DND-41 (cell line): ENCODE measurements around the gene SLC35A5.

Source experiments
- EZH2 ChIP-seq: IDR thresholded peaks from 3 replicates; pipeline ENCODE4 v1.6.1; 2012; ENCODE audit warnings: borderline replicate concordance, low read depth, mild to moderate bottlenecking, moderate library complexity, low read length, inconsistent platforms; ENCODE audit not compliant: severe bottlenecking
- TF ChIP-seq, protein P1 (sequence below): IDR thresholded peaks from 2 replicates; pipeline ENCODE4 v1.5.1; 2012; ENCODE audit warnings: borderline replicate concordance, low read length, moderate library complexity, mild to moderate bottlenecking; ENCODE audit not compliant: poor library complexity, severe bottlenecking; ENCODE audit errors: extremely low read depth

DNA sequence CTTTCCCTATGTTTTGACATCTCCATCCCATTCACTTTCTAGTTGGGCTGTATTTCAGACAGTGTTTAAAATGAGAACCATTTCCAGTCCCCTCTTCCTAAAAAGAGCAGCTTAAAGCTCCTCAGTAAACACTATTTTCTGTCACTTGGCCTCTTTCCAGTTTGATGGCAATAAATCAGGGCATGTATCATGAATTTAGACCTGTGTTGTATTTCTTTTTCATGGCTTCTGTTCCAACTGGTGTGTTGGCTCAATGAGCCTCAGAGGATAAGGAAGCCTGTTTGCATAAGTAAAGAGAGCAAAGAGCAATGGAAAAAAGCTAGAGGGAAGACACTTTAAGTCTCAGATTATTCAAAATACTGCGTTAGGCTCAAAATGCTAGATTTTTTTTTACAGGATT, 71.9 kb downstream of the SLC35A5 start:
- TF ChIP-seq, protein P1, sequence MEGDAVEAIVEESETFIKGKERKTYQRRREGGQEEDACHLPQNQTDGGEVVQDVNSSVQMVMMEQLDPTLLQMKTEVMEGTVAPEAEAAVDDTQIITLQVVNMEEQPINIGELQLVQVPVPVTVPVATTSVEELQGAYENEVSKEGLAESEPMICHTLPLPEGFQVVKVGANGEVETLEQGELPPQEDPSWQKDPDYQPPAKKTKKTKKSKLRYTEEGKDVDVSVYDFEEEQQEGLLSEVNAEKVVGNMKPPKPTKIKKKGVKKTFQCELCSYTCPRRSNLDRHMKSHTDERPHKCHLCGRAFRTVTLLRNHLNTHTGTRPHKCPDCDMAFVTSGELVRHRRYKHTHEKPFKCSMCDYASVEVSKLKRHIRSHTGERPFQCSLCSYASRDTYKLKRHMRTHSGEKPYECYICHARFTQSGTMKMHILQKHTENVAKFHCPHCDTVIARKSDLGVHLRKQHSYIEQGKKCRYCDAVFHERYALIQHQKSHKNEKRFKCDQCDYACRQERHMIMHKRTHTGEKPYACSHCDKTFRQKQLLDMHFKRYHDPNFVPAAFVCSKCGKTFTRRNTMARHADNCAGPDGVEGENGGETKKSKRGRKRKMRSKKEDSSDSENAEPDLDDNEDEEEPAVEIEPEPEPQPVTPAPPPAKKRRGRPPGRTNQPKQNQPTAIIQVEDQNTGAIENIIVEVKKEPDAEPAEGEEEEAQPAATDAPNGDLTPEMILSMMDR, result no peak
- no peak for TF ChIP-seq EZH2
